Astrocyte (in vitro differentiated cells and primary cell): Measurements from ENCODE around the gene OR11G2. TPM values are rescaled to one million over a fixed set of nuclear protein-coding genes. Genes with fewer than 3 reads are reported as not detected.
"Not testable (repeated sequence)": the region's sequence is repeated elsewhere in the genome, so short reads cannot be mapped to it uniquely, and the experiment has no call there.

Source experiments
- DNase-seq: peaks from one replicate; pipeline ENCODE4 v3.0.0-alpha.2; 2010; ENCODE audit warnings: low read depth
- FAIRE-seq: peaks from 2 replicates; lab custom pipeline; 2011; peaks lifted over from hg19 to GRCh38; lab: Jason Lieb, UNC
- H2AFZ ChIP-seq: 2 replicates; pipeline ENCODE4 v1.6.0; 2012; ENCODE audit warnings: low read depth, low read length, inconsistent platforms
- H3K27ac ChIP-seq: 2 replicates; pipeline ENCODE4 v1.5.1; 2011; ENCODE audit warnings: low read depth, low read length, inconsistent platforms
- H3K27me3 ChIP-seq: 2 replicates; pipeline ENCODE4 v1.6.0; 2011; ENCODE audit warnings: low read length, inconsistent platforms; ENCODE audit not compliant: insufficient read depth
- H3K36me3 ChIP-seq: 2 replicates; pipeline ENCODE4 v1.5.1; 2011; ENCODE audit warnings: low read length, inconsistent platforms; ENCODE audit not compliant: insufficient read depth
- H3K4me1 ChIP-seq: 2 replicates; pipeline ENCODE4 v1.5.1; 2011; ENCODE audit warnings: low read length, inconsistent platforms; ENCODE audit not compliant: insufficient read depth
- H3K4me2 ChIP-seq: 2 replicates; pipeline ENCODE4 v1.6.0; 2012; ENCODE audit warnings: low read length, inconsistent platforms
- H3K4me3 ChIP-seq: 2 replicates; pipeline ENCODE4 v1.5.1; 2011; ENCODE audit warnings: low read depth, mild to moderate bottlenecking, low read length, inconsistent platforms; ENCODE audit not compliant: insufficient read depth
- H3K79me2 ChIP-seq: 2 replicates; pipeline ENCODE4 v1.6.0; 2012; ENCODE audit warnings: mild to moderate bottlenecking, low read length, inconsistent platforms; ENCODE audit not compliant: insufficient read depth
- H3K9ac ChIP-seq: 2 replicates; pipeline ENCODE4 v1.6.0; 2012; ENCODE audit warnings: mild to moderate bottlenecking, low read length, inconsistent platforms
- H3K9me3 ChIP-seq: 2 replicates; pipeline ENCODE4 v1.5.1; 2012; ENCODE audit warnings: low read depth, mild to moderate bottlenecking, low read length, inconsistent platforms; ENCODE audit not compliant: insufficient read depth
- H4K20me1 ChIP-seq: 2 replicates; pipeline ENCODE4 v1.6.0; 2012; ENCODE audit warnings: low read length, inconsistent platforms; ENCODE audit not compliant: insufficient read depth
- H3K27ac Mint-ChIP-seq: one replicate; pipeline ENCODE4 v1.8.0; 2021; ENCODE audit warnings: mild to moderate bottlenecking, mixed read lengths; ENCODE audit not compliant: unreplicated experiment
- H3K27me3 Mint-ChIP-seq: one replicate; pipeline ENCODE4 v1.8.0; 2021; ENCODE audit warnings: low read depth, mixed read lengths; ENCODE audit not compliant: unreplicated experiment
- H3K36me3 Mint-ChIP-seq: one replicate; pipeline ENCODE4 v1.8.0; 2021; ENCODE audit warnings: low read depth, mixed read lengths; ENCODE audit not compliant: unreplicated experiment
- H3K4me1 Mint-ChIP-seq: one replicate; pipeline ENCODE4 v1.8.0; 2021; ENCODE audit warnings: low read depth, mixed read lengths; ENCODE audit not compliant: unreplicated experiment
- H3K4me3 Mint-ChIP-seq: one replicate; pipeline ENCODE4 v1.8.0; 2021; ENCODE audit warnings: mild to moderate bottlenecking, moderate library complexity, mixed read lengths; ENCODE audit not compliant: unreplicated experiment
- H3K9me3 Mint-ChIP-seq: one replicate; pipeline ENCODE4 v1.8.0; 2021; ENCODE audit warnings: mild to moderate bottlenecking, mixed read lengths; ENCODE audit not compliant: unreplicated experiment
- EZH2 ChIP-seq: IDR thresholded peaks from 2 replicates; pipeline ENCODE4 v1.6.1; 2012; ENCODE audit warnings: mild to moderate bottlenecking, low read length, inconsistent platforms; ENCODE audit not compliant: insufficient read depth
- total RNA-seq: library from RNA; stranded (reverse); gene quantifications from 2 replicates; pipeline ENCODE4 v1.2.1, GENCODE V29; 2021
- TF ChIP-seq, protein P1 (sequence below): IDR thresholded peaks from 2 replicates; pipeline ENCODE4 v1.5.1; 2011; ENCODE audit warnings: low read depth, mild to moderate bottlenecking, inconsistent platforms, low read length, moderate library complexity; ENCODE audit not compliant: insufficient read depth

The OR11G2 gene
- total RNA-seq, 1 donor from 2014 or later, result not detected

DNA sequence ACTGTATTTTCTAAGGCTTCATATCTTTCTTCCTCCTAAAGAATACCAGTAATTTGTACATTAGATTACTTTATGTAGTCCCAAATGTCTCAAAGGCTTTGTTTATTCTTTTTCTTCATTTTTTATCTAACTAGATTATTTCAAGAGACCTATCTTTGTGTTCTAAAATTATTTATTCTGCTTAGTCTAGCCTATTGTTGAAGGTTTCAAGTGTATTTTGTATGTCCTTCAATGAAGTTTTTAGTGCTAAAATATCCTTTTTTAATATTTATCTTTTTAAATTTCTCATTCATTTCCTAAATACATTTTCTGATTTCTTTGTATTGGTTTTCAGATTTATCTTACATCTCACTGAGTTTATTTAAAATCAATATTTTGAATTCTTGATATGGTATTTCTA is 26.2 kb upstream of the OR11G2 start:
- Histone ChIP-seq H3K4me2 (no peak overlapping the region), H3K27me3 (no peaks in the 10 kb centered on the region), H3K4me1 (no peaks in the 10 kb centered on the region), H3K79me2 (no peaks in the 10 kb centered on the region), H4K20me1 (no peaks in the 10 kb centered on the region), H3K9me3 (peaks cover 6% of the 10 kb centered on the region), H3K36me3 (no peaks in the 10 kb centered on the region), H2AFZ (no peak overlapping the region), H3K27ac (no peak overlapping the region), H3K4me3 (no peak overlapping the region), H3K9ac (no peak overlapping the region)
- H3K27me3 Mint-ChIP-seq, result no peaks in the 10 kb centered on the region
- no peak for DNase-seq
- no peak overlapping the region for H3K27ac Mint-ChIP-seq
- no peaks in the 10 kb centered on the region for H3K4me1 Mint-ChIP-seq
- TF ChIP-seq EZH2, result no peak
- TF ChIP-seq, protein P1, sequence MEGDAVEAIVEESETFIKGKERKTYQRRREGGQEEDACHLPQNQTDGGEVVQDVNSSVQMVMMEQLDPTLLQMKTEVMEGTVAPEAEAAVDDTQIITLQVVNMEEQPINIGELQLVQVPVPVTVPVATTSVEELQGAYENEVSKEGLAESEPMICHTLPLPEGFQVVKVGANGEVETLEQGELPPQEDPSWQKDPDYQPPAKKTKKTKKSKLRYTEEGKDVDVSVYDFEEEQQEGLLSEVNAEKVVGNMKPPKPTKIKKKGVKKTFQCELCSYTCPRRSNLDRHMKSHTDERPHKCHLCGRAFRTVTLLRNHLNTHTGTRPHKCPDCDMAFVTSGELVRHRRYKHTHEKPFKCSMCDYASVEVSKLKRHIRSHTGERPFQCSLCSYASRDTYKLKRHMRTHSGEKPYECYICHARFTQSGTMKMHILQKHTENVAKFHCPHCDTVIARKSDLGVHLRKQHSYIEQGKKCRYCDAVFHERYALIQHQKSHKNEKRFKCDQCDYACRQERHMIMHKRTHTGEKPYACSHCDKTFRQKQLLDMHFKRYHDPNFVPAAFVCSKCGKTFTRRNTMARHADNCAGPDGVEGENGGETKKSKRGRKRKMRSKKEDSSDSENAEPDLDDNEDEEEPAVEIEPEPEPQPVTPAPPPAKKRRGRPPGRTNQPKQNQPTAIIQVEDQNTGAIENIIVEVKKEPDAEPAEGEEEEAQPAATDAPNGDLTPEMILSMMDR, result no peak
- FAIRE-seq, result no peak
- H3K9me3 Mint-ChIP-seq, result peaks cover 7% of the 10 kb centered on the region
- H3K4me3 Mint-ChIP-seq, result no peak overlapping the region
- no peaks in the 10 kb centered on the region for H3K36me3 Mint-ChIP-seq

DNA sequence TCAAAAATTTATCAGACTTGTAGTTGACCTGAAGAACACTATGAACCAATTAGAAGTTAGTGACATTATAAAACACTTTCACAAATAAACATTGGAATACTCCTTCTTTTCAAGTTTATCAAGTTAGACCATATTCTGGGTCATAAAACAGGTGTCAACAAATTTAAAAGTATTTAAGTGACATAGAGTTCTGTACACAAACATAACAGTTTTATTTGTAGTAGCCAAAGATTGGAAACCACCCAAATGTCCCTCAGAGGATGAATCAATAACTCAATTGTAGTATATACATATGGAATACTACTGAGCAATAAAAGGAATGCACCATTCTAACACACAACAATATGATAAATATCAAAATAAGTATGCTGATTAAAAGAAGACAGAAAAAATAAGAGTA is 23.6 kb upstream of the OR11G2 start:
- H3K4me3 ChIP-seq, result no peak overlapping the region
- H3K4me1 Mint-ChIP-seq, result no peaks in the 10 kb centered on the region
- no peak overlapping the region for H2AFZ ChIP-seq
- TF ChIP-seq, protein P1, result no peak
- TF ChIP-seq EZH2, result no peak
- no peak overlapping the region for H3K27ac Mint-ChIP-seq
- H3K9me3 ChIP-seq, result peaks cover 6% of the 10 kb centered on the region
- no peaks in the 10 kb centered on the region for H3K36me3 Mint-ChIP-seq
- no peaks in the 10 kb centered on the region for H3K79me2 ChIP-seq
- FAIRE-seq (no peak), DNase-seq (no peak)
- no peak overlapping the region for H3K9ac ChIP-seq
- peaks cover 7% of the 10 kb centered on the region for H3K9me3 Mint-ChIP-seq
- H3K27me3 ChIP-seq, result no peaks in the 10 kb centered on the region
- H3K4me2 ChIP-seq, result no peak overlapping the region
- H3K4me1 ChIP-seq, result no peaks in the 10 kb centered on the region
- no peak overlapping the region for H3K4me3 Mint-ChIP-seq
- H3K36me3 ChIP-seq, result no peaks in the 10 kb centered on the region
- H4K20me1 ChIP-seq, result no peaks in the 10 kb centered on the region
- H3K27me3 Mint-ChIP-seq, result no peaks in the 10 kb centered on the region
- no peak overlapping the region for H3K27ac ChIP-seq

DNA sequence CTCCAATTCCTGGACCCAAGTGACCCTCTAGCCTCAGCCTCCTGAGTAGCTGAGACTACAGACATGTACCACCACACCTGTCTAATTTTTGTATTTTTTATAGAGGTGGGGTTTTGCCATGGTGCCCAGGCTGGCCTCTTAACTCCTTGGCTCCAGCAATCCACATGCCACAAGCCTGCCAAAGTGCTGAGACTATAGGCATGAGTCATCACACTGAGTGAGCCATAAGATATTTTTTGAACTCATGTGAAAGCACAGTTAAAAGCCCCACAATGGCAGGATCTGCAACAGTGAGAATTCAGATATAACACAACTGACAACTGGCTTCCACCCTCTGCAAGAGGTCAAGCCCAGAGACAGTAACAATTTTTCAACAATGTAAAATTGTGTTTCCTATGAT is 20.8 kb upstream of the OR11G2 start:
- H3K4me2 ChIP-seq, H3K9me3 ChIP-seq, H2AFZ ChIP-seq, H3K4me1 Mint-ChIP-seq, H3K27me3 ChIP-seq, H3K4me3 ChIP-seq, H4K20me1 ChIP-seq, H3K27ac ChIP-seq, H3K9me3 Mint-ChIP-seq, H3K36me3 ChIP-seq, FAIRE-seq, DNase-seq, H3K27me3 Mint-ChIP-seq, H3K9ac ChIP-seq, H3K36me3 Mint-ChIP-seq, H3K79me2 ChIP-seq, H3K4me1 ChIP-seq, H3K27ac Mint-ChIP-seq, H3K4me3 Mint-ChIP-seq: not testable (repeated sequence)

DNA sequence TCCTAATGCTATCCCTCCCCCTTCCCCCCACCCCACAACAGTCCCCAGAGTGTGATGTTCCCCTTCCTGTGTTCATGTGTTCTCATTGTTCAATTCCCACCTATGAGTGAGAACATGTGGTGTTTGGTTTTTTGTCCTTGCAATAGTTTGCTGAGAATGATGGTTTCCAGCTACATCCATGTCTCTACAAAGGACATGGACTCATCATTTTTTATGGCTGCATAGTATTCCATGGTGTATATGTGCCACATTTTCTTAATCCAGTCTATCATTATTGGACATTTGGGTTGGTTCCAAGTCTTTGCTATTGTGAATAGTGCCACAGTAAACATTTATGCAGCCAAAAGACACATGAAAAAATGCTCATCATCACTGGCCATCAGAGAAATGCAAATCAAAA is 16.5 kb upstream of the OR11G2 start:
- H3K4me1 ChIP-seq, H3K9ac ChIP-seq, H4K20me1 ChIP-seq, DNase-seq, H3K79me2 ChIP-seq, FAIRE-seq, H3K4me2 ChIP-seq, H3K4me3 Mint-ChIP-seq, H3K27ac ChIP-seq, H3K9me3 ChIP-seq, H3K27me3 Mint-ChIP-seq, H3K36me3 ChIP-seq, H3K27ac Mint-ChIP-seq, H3K36me3 Mint-ChIP-seq, H3K4me1 Mint-ChIP-seq, H3K4me3 ChIP-seq, H3K27me3 ChIP-seq, H3K9me3 Mint-ChIP-seq, H2AFZ ChIP-seq: not testable (repeated sequence)
